Neuron (in vitro differentiated cells): Measurements from ENCODE around the gene ABCC4.

ENCODE experiments used
- H2AFZ ChIP-seq: one replicate; pipeline ENCODE4 v1.6.1; 2013; ENCODE audit warnings: low read depth, mild to moderate bottlenecking, inconsistent platforms, low read length, moderate library complexity
- H3K27me3 ChIP-seq: one replicate; pipeline ENCODE4 v1.6.1; 2013; ENCODE audit warnings: low read length; ENCODE audit not compliant: insufficient read depth
- H3K36me3 ChIP-seq: one replicate; pipeline ENCODE4 v1.6.1; 2013; ENCODE audit warnings: low read length; ENCODE audit not compliant: insufficient read depth
- H3K4me1 ChIP-seq: one replicate; pipeline ENCODE4 v1.6.1; 2013; ENCODE audit warnings: low read length; ENCODE audit not compliant: insufficient read depth
- H3K4me3 ChIP-seq: 2 replicates; pipeline ENCODE4 v1.5.1; 2013; ENCODE audit warnings: mild to moderate bottlenecking, low read length, moderate library complexity
- H3K9me3 ChIP-seq: one replicate; pipeline ENCODE4 v1.6.1; 2013; ENCODE audit warnings: low read length

Gene ABCC4

DNA sequence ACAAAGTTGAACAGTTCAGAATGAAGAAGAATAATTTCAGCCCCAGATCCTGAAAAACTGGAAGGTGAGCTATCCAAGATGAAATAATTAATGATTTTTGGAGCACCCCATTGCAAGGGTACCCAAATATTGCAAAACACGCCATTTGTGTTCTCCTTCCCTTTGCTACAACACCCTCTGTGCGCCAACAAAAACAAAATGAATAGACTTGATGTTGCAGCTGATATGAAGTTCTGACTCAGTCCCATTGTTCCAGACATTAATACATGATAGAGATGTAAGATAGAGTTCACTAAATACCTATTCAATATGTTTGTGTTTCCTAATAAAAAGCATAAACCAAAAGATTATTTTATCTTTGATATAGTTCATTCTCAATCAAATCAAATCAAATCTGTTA is 301.4 kb downstream of the ABCC4 start:
- H3K27me3 ChIP-seq, result no peaks in the 10 kb centered on the region
- peaks cover 14% of the 10 kb centered on the region for H3K4me1 ChIP-seq
- no peaks in the 10 kb centered on the region for H3K9me3 ChIP-seq
- no peak overlapping the region for H2AFZ ChIP-seq
- no peaks in the 10 kb centered on the region for H3K36me3 ChIP-seq
- no peak overlapping the region for H3K4me3 ChIP-seq

DNA sequence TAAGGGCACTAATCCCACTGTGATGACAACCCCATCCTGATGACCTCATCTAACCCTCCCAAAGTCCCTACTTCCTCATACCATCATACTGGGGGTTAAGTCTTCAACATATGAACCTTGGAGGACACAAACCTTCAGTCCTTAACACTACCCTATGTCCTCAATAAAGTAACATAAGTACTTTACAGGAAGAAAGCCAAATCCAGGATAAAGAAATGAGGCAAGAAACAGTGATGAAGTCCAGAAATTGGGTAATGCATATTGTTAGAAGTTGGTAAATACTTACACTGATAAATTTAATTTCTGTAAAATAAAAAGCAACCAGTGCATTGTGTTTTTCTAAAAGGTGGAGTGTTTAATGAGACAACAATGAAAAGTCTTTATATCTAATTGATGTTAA is 304.1 kb downstream of the ABCC4 start:
- H3K4me1 ChIP-seq, result peaks cover 19% of the 10 kb centered on the region
- H2AFZ ChIP-seq, result no peak overlapping the region
- H3K27me3 ChIP-seq, result no peaks in the 10 kb centered on the region
- H3K9me3 ChIP-seq, result no peaks in the 10 kb centered on the region
- no peaks in the 10 kb centered on the region for H3K36me3 ChIP-seq
- no peak overlapping the region for H3K4me3 ChIP-seq

DNA sequence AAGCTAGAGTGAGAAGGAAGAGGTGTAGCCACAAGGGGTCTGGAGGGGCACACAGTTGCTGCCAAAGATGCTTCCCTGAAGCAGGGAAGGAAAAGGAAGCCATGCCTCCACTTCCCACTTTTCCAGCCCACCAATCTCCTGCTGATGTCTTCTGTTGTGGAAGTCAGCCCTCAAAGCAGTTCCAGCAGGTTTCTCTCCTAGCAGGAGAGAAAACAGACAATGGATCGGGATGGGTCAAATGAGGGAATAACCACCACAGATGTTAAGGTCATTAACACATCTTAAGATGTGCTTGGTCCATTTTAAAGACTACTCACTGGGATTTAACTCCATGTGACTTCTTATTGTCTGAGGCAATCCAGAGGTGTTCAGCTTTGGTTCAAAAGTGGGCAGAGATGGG is 304.8 kb downstream of the ABCC4 start:
- no peaks in the 10 kb centered on the region for H3K27me3 ChIP-seq
- no peak overlapping the region for H3K4me3 ChIP-seq
- no peak overlapping the region for H2AFZ ChIP-seq
- H3K36me3 ChIP-seq, result no peaks in the 10 kb centered on the region
- H3K9me3 ChIP-seq, result no peaks in the 10 kb centered on the region
- peaks cover 22% of the 10 kb centered on the region for H3K4me1 ChIP-seq

DNA sequence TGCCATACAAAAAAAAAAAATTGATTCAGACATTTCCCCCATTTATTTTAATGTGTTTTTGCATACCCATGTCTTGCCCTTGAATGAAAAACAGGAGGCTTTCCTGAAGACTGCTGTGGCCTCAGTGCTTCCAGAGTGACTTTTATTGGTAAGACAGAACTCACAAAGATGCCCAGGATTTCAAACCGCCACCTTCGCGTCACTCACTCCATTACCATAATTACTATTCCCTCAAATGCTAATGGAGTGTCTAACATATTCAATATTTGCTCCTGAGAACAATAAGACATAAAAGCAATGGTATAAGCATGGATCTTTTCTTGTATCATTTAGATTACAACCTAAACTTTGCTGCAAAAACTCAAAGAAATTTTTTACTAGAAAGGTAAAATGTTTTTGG is 306.7 kb downstream of the ABCC4 start:
- no peaks in the 10 kb centered on the region for H3K27me3 ChIP-seq
- H3K36me3 ChIP-seq, result no peaks in the 10 kb centered on the region
- H2AFZ ChIP-seq, result no peak overlapping the region
- H3K4me3 ChIP-seq, result no peak overlapping the region
- H3K4me1 ChIP-seq, result peaks cover 22% of the 10 kb centered on the region
- H3K9me3 ChIP-seq, result no peaks in the 10 kb centered on the region

DNA sequence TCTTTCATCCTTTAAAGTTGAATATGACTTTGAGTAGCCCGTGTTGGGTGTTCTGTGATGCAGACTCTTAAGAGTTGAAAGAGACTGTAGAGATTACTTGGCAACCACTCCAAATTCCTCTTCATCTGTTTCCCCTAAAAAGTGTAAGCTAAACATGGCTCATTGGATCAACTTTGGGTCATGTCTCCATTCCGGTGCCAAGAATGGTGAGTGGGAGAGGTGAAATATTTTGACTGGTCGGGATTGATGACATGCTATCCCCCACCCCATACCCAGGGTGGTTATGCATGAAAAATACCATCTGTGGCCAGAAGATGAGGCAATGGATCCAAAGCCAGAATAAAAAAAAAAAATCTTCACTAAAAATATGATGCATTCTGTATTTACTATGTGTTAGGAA is 307.6 kb downstream of the ABCC4 start:
- Histone ChIP-seq H3K36me3 (no peaks in the 10 kb centered on the region), H2AFZ (no peak overlapping the region), H3K27me3 (no peaks in the 10 kb centered on the region), H3K4me3 (no peak overlapping the region), H3K9me3 (no peaks in the 10 kb centered on the region), H3K4me1 (peaks cover 22% of the 10 kb centered on the region)

DNA sequence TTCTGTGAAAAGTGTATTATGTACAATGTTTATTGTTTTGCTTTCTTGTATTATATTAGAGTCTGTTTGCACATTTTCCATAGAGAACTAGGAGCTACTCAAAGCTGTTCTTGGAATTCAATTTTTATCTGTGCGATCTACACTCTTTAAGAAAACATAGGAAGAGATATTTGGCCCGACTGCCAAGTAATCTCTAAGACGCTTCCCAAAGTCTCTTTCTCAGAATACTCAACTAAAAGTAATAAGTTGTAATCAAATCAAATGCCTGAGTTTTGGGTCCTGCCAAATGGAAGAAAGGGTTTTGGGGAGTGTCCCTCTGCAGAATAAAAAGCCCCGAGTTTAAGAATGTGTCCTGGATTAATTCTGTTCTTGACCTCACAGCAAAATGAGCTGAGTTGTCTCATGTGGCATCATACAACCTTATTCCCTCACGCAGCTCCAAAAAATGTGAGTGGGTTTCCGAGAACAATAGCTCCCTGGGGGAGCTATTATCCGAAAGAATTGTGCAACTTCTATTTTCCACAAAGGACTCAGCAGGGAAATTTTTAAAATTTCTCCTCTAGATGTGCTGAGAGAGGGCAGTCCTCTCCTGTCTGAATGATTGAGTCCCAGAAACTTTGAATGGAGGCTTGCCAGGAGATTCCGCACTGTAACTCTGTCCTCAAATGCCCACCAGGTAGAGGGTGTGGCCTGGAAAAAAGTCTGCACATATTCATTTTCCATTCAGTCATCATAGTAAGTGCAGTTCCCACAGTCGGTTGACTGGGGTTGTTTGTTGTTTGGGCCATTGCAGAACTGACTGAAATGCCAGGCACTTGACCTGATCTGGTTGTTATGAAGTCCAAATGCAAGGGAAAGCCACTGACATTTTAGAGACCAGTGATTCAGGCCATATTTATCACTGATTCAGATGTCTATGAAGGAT is 309.0 kb downstream of the ABCC4 start:
- no peaks in the 10 kb centered on the region for H3K27me3 ChIP-seq
- H3K4me1 ChIP-seq, result peaks cover 22% of the 10 kb centered on the region
- no peak overlapping the region for H3K4me3 ChIP-seq
- H3K36me3 ChIP-seq, result no peaks in the 10 kb centered on the region
- H3K9me3 ChIP-seq, result no peaks in the 10 kb centered on the region
- H2AFZ ChIP-seq, result peak overlapping the region; percentile 71

DNA sequence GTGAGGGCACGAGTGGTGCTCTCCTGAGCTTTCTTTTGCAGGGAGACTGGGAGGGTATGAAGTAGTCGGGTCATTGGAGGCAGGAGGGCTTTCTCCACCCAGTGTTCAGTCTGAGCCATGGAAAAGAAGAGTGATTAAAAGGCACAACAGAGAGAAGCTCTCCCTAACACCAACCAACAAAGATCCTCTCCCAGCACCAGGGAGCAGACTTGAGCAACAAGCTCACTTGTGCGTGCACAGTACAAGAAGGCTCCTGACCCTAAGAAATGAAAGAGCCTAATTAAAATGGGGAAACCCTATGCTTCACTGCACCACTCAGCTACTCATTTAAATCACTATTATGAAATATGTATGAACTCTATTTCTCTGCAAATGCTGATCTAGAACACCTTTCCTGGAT is 312.6 kb downstream of the ABCC4 start:
- Histone ChIP-seq H2AFZ (no peak overlapping the region), H3K4me3 (no peak overlapping the region), H3K27me3 (no peaks in the 10 kb centered on the region), H3K9me3 (no peaks in the 10 kb centered on the region), H3K36me3 (no peaks in the 10 kb centered on the region), H3K4me1 (peaks cover 21% of the 10 kb centered on the region)

DNA sequence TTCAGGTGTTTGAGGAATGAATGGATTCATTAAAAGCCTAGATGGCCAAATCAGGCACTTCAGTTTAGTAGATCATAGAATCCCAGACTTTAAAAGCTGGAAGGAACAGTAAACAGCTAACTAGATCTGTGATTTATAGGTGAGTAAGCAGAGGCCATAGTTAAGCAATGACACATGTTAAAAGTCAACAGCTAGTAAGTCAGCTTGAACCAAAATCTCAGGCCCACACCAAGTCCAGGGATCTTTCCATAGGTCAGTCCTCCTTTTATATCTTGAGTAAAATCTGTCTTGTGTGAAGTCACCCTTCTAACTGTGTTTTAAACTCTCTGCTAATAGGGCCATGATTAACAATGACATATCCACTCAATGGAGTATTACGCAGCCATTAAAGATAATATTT is 313.4 kb downstream of the ABCC4 start:
- Histone ChIP-seq H3K9me3 (no peaks in the 10 kb centered on the region), H2AFZ (no peak overlapping the region), H3K36me3 (no peaks in the 10 kb centered on the region), H3K4me3 (no peak overlapping the region), H3K27me3 (no peaks in the 10 kb centered on the region), H3K4me1 (peaks cover 20% of the 10 kb centered on the region)

DNA sequence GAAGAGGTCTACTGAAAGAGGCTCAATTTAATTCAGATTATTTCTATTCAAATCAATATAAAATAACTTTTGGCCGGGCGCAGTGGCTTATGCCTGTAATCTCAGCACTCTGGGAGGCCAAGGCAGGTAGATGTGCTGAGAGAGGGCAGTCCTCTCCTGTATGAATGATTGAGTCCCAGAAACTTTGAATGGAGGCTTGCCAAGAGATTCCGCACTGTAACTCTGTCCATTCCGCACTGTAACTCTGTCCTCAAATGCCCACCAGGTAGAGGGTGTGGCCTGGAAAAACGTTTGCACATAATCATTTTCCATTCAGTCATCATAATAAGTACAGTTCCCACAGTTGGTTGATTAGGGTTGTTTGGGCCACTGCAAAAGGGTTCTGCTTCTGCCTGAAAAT is 314.2 kb downstream of the ABCC4 start:
- Histone ChIP-seq H3K4me3 (no peak overlapping the region), H2AFZ (no peak overlapping the region), H3K36me3 (no peaks in the 10 kb centered on the region), H3K4me1 (peaks cover 12% of the 10 kb centered on the region), H3K27me3 (no peaks in the 10 kb centered on the region), H3K9me3 (no peaks in the 10 kb centered on the region)

DNA sequence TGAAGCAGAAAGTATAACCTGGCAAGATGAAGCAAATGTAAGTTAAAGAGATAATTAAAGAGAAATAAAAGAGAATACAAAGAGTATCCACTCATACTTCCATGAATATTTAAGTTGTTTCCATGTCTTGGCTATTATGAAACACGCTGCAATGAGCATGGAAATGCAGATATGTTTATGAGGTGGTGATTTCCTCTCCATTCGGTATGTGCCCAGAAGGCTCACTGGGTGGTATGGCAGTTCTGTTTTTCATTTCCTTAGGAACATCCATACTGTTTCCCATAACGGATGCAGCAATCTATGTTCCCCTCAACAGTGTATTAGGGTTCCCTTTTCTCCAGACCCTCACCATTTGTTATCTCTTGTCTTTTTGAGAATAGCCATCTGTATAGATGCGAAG is 316.3 kb downstream of the ABCC4 start:
- peaks cover 10% of the 10 kb centered on the region for H3K4me1 ChIP-seq
- no peak overlapping the region for H3K4me3 ChIP-seq
- no peaks in the 10 kb centered on the region for H3K27me3 ChIP-seq
- no peaks in the 10 kb centered on the region for H3K36me3 ChIP-seq
- no peak overlapping the region for H2AFZ ChIP-seq
- no peaks in the 10 kb centered on the region for H3K9me3 ChIP-seq

DNA sequence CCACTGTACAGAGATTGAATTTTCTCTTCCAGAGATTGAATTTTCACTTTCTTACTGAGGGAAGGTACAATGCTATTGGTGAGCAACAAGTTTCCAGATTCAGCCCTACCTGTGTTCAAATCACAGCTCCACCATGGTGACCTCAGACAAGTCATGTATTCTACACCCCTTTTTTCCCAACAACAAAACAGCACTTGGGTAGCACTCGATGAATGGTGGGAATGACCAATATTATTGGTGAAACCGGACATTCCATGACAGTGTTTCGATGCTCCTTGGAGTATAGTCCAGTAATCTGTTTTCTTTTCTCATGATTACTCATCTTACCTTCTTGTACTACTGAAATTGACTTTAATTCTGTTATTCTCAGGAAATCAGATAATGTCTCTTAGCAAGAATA is 322.7 kb downstream of the ABCC4 start:
- no peaks in the 10 kb centered on the region for H3K27me3 ChIP-seq
- no peaks in the 10 kb centered on the region for H3K36me3 ChIP-seq
- H3K4me1 ChIP-seq, result peaks cover 23% of the 10 kb centered on the region
- H3K4me3 ChIP-seq, result no peak overlapping the region
- H3K9me3 ChIP-seq, result no peaks in the 10 kb centered on the region
- H2AFZ ChIP-seq, result no peak overlapping the region

DNA sequence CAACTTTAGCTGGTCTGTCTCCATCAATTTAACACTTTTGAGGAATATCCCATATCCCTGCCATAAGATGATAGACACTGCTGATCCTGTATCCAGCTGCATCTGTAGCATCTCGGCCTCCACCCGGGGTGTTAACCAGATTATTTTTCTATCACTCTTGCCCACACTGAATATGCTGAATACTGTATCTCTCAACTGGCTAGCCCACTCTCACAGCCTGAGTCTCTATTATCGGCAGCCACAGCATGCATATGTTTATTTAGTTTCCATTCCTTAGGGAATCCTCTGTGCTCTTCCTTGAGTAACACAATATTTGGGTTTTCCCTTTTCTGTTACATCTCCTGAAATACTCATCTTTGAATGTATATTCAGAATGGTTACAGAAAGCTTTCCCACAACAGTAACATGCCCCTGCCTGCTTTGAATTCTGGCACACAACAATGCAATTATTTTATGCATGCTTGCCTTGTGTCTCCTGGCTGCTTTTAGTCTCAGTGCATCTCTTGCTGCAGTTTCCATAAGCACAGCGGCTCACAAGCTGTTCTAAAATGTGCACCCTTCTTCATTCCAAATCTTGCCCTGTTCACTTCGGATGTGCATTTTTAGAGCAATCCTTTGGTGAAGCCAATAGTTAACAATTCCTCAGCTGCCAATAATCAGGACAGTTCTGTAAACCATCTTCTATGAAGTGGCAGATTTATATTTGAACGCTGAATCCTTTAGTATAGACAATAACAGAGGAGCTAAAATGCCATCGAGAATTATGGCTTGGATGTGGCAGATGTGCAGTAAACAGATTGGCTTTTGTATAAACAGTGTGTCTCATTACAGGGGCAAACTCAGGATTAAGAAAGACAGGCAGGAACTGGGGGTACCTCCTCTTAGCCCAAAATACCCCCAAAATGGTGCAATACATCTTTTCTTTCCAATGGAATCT is 327.0 kb downstream of the ABCC4 start:
- Histone ChIP-seq H3K27me3 (no peaks in the 10 kb centered on the region), H3K4me3 (peak overlapping the region; percentile 17), H3K36me3 (no peaks in the 10 kb centered on the region), H3K4me1 (peaks cover 41% of the 10 kb centered on the region), H3K9me3 (no peaks in the 10 kb centered on the region), H2AFZ (no peak overlapping the region)

DNA sequence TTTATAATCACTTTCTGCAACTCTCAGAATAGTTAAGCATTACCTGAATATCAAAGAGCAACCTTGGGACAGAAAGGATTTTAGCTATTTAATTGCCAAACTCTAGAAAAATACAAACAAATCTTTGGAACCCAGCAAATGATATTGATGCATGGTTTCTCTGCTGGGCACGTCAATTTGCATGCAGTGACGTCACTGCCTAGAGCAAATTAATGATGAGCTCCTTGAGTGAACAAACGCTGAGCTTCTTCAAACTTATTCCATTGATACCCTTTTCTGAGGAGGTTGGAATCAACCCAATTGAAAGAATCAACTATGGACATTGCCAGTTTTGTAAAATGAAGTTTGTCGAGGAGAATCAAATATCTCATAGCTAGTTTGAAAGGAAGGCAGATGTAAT is 329.0 kb downstream of the ABCC4 start:
- peaks cover 46% of the 10 kb centered on the region for H3K4me1 ChIP-seq

More for the DNA sequence above, 329.0 kb downstream of the ABCC4 start:
- Histone ChIP-seq H3K9me3 (no peaks in the 10 kb centered on the region), H3K27me3 (no peaks in the 10 kb centered on the region), H3K36me3 (no peaks in the 10 kb centered on the region), H2AFZ (no peak overlapping the region), H3K4me3 (no peak overlapping the region)
